SK-N-SH (cell line): ENCODE measurements around the gene SPAG9. TPM values are rescaled to one million over a fixed set of nuclear protein-coding genes. Genes with fewer than 3 reads are reported as not detected.

Experiments
- CTCF ChIA-PET: fragments of 300-600, 350-600 bp; formaldehyde crosslinking; extraction: SDS; loops from one replicate; lab custom pipeline; 2021; lab: Yijun Ruan, JAX
- POLR2A ChIA-PET: fragments of 350-600 bp; sonication (Branson Sonifier 250); formaldehyde crosslinking; extraction: SDS; loops from one replicate; lab custom pipeline; 2020; ENCODE audit warnings: antibody characterized with exemption, inconsistent platforms; lab: Yijun Ruan, JAX
- DNase-seq: peaks from one replicate; pipeline ENCODE4 v3.0.0; 2012
- H2AFZ ChIP-seq: fragments of 200-600 bp; sonication (generic); 2 replicates; pipeline ENCODE4 v1.8.1; 2016; ENCODE audit warnings: antibody characterized with exemption, mild to moderate bottlenecking, low read depth
- H3F3A ChIP-seq: fragments of 200-600 bp; sonication (generic); replicated peaks from 2 replicates; pipeline ENCODE3; 2016; ENCODE audit warnings: antibody characterized with exemption, mild to moderate bottlenecking; ENCODE audit not compliant: insufficient read depth
- H3K27ac ChIP-seq, 2 experiments: fragments of 200-500 bp in 1 of 2; fragments of 200-600 bp in 1 of 2; sonication (Bioruptor generic) in 1 of 2; sonication (generic), shearing (Covaris generic) in 1 of 2; 2 replicates each; pipeline versions ENCODE4 v1.5.1 to v1.6.1; 2014 to 2016; ENCODE audit warnings: low read depth in 2 of 2, inconsistent platforms in 1 of 2, low read length in 1 of 2, mild to moderate bottlenecking in 1 of 2, mixed read lengths in 1 of 2
- H3K27me3 ChIP-seq: fragments of 200-600 bp; sonication (generic), shearing (Covaris generic); 2 replicates; pipeline ENCODE4 v1.6.1; 2016; ENCODE audit warnings: mixed run types; ENCODE audit not compliant: insufficient read depth
- H3K36me3 ChIP-seq, 2 experiments: fragments of 200-500 bp in 1 of 2; fragments of 200-600 bp in 1 of 2; sonication (Bioruptor generic) in 1 of 2; sonication (generic) in 1 of 2; replicated peaks in 1 of 2; 2 replicates each; pipeline versions ENCODE3 to v1.5.1; 2014 to 2016; ENCODE audit warnings: low read length in 1 of 2, mild to moderate bottlenecking in 1 of 2; ENCODE audit not compliant: insufficient read depth in 2 of 2, control insufficient read depth in 1 of 2
- H3K4me1 ChIP-seq, 2 experiments: fragments of 200-500 bp in 1 of 2; fragments of 200-600 bp in 1 of 2; sonication (Bioruptor generic) in 1 of 2; sonication (generic), shearing (Covaris generic) in 1 of 2; 2 replicates each; pipeline versions ENCODE4 v1.5.1 to v1.6.1; 2014 to 2016; ENCODE audit warnings: low read depth in 1 of 2, low read length in 1 of 2, mixed run types in 1 of 2; ENCODE audit not compliant: insufficient read depth in 2 of 2, control insufficient read depth in 1 of 2
- H3K4me2 ChIP-seq: fragments of 200-600 bp; sonication (generic), shearing (Covaris generic); 2 replicates; pipeline ENCODE4 v1.6.1; 2017; ENCODE audit warnings: mixed run types
- H3K4me3 ChIP-seq, 2 experiments: fragments of 200-500 bp in 1 of 2; fragments of 200-600 bp in 1 of 2; sonication (Bioruptor generic) in 1 of 2; sonication (generic), shearing (Covaris generic) in 1 of 2; 2 replicates each; pipeline versions ENCODE4 v1.5.1 to v1.8.1; 2014 to 2016; ENCODE audit warnings: low read depth in 2 of 2, inconsistent platforms in 1 of 2, low read length in 1 of 2, mild to moderate bottlenecking in 1 of 2, mixed read lengths in 1 of 2, moderate library complexity in 1 of 2
- H3K79me2 ChIP-seq: fragments of 200-600 bp; sonication (generic); 2 replicates; pipeline ENCODE4 v1.8.1; 2017; ENCODE audit warnings: mild to moderate bottlenecking; ENCODE audit not compliant: insufficient read depth
- H3K9ac ChIP-seq: fragments of 200-600 bp; sonication (generic); 2 replicates; pipeline ENCODE4 v1.6.1; 2017; ENCODE audit warnings: mixed run types
- H3K9me2 ChIP-seq: fragments of 200-600 bp; sonication (generic); 2 replicates; pipeline ENCODE4 v1.6.1; 2017; ENCODE audit warnings: mixed run types
- H3K9me3 ChIP-seq: fragments of 200-600 bp; sonication (generic); 2 replicates; pipeline ENCODE4 v1.6.1; 2017; ENCODE audit warnings: mixed run types, mild to moderate bottlenecking, moderate library complexity
- H4K20me1 ChIP-seq: fragments of 200-600 bp; sonication (generic); 2 replicates; pipeline ENCODE4 v1.6.1; 2017; ENCODE audit warnings: mild to moderate bottlenecking, mixed run types; ENCODE audit not compliant: insufficient read depth
- CHD2 ChIP-seq: fragments of 150-350 bp; IDR thresholded peaks from 2 replicates; pipeline ENCODE4 v1.6.1; 2018; ENCODE audit warnings: low read length; ENCODE audit not compliant: partially characterized antibody
- EP300 ChIP-seq, 2 experiments: IDR thresholded peaks; 2 replicates each; pipeline versions ENCODE4 v1.4.0 to v1.6.1; 2012; ENCODE audit warnings: borderline replicate concordance in 1 of 2, low read depth in 1 of 2, low read length in 1 of 2
- EZH2phosphoT487 ChIP-seq: fragments of 200-600 bp; sonication (generic); IDR thresholded peaks from 2 replicates; pipeline ENCODE4 v1.6.1; 2017; ENCODE audit warnings: low read depth, mixed run types, mild to moderate bottlenecking, antibody characterized with exemption, moderate library complexity, borderline replicate concordance
- MXI1 ChIP-seq: IDR thresholded peaks from 2 replicates; pipeline ENCODE4 v1.6.1; 2012; ENCODE audit warnings: mild to moderate bottlenecking, low read depth, low read length, improper control_type of control experiment
- NRF1 ChIP-seq: IDR thresholded peaks from 2 replicates; pipeline ENCODE4 v1.6.1; 2012; ENCODE audit warnings: low read depth, mild to moderate bottlenecking, low read length
- RAD21 ChIP-seq: IDR thresholded peaks from 2 replicates; pipeline ENCODE4 v1.6.1; 2012; ENCODE audit warnings: mild to moderate bottlenecking, low read length
- SIN3A ChIP-seq: IDR thresholded peaks from 2 replicates; pipeline ENCODE4 v1.6.1; 2012; ENCODE audit warnings: low read depth, mild to moderate bottlenecking, low read length, moderate library complexity, borderline replicate concordance
- TCF12 ChIP-seq: IDR thresholded peaks from 2 replicates; pipeline ENCODE4 v1.4.0; 2012
- USF1 ChIP-seq: IDR thresholded peaks from 2 replicates; pipeline ENCODE4 v1.4.0; 2012; ENCODE audit warnings: low read depth, borderline replicate concordance
- YY1 ChIP-seq: IDR thresholded peaks from 2 replicates; pipeline ENCODE4 v1.4.0; 2012; ENCODE audit warnings: low read depth, mild to moderate bottlenecking
- ZBTB33 ChIP-seq: IDR thresholded peaks from 2 replicates; pipeline ENCODE4 v1.4.0; 2012; ENCODE audit warnings: low read depth, borderline replicate concordance
- WGBS: methylation state at CpG from one replicate; pipeline ENCODE4 v1.1.6; 2017; ENCODE audit warnings: low lambda C conversion rate; 5-methylcytosine and 5-hydroxymethylcytosine counted together
- polyA plus RNA-seq, 3 experiments: library from polyadenylated mRNA; depleted of rRNA; stranded (reverse); fragments of >200 nt; gene quantifications; 2 replicates each; pipeline ENCODE4 v1.2.3, GENCODE V29; 2012

Gene SPAG9
- polyA plus RNA-seq, 1 of the 3 experiments (the other 2 are of a cell fraction) = 32.1 TPM

- H3K4me1 ChIP-seq = peaks cover 15 to 34% of the 10 kb centered on the region in 2 experiments
- H3K9ac ChIP-seq = no peak overlapping the region
- WGBS = 81% methylated on average over 4 of the region's 4 CpGs
- no peak overlapping the region for H3K27ac ChIP-seq
- H4K20me1 ChIP-seq = no peaks in the 10 kb centered on the region
- H3F3A ChIP-seq = peaks cover 18% of the 10 kb centered on the region
- no peaks in the 10 kb centered on the region for H3K9me3 ChIP-seq
- ChIA-PET CTCF (interaction anchor here (1.3 to 2.9 kb wide), 3 partner anchors 65 to 296 kb away, joined by 3 to 11 read pairs (median 5); no protein-coding TSS in a partner anchor), POLR2A (interaction anchor here (1.0 kb wide), 1 partner anchor 62 kb away, joined by 3 read pairs; the partner anchor contains the start of gene TOB1)
- no peak overlapping the region for H3K4me2 ChIP-seq
- no peak overlapping the region for H3K4me3 ChIP-seq
- no peak for TF ChIP-seq MXI1
- TF ChIP-seq YY1 = no peak
- TF ChIP-seq NRF1 = no peak
- no peak for TF ChIP-seq RAD21
- TF ChIP-seq USF1 = no peak
- no peak for TF ChIP-seq ZBTB33
- no peak for TF ChIP-seq CHD2
- TF ChIP-seq TCF12 = no peak
- no peak for TF ChIP-seq EP300 (IDR thresholded peaks at IDR 0.05; ENCODE audit: borderline replicate concordance in 1 of 2, low read depth in 1 of 2, low read length in 1 of 2)
- no peak for TF ChIP-seq SIN3A
- no peak for TF ChIP-seq EZH2phosphoT487
- no peaks in the 10 kb centered on the region for H3K27me3 ChIP-seq
- no peak overlapping the region for H2AFZ ChIP-seq
- no peak for DNase-seq
- no peaks in the 10 kb centered on the region for H3K79me2 ChIP-seq
- no peaks in the 10 kb centered on the region for H3K36me3 ChIP-seq
- no peaks in the 10 kb centered on the region for H3K9me2 ChIP-seq
Observed at GRCh38 chr17:50928646-50929045, 192.0 kb downstream of the SPAG9 start.

- Histone ChIP-seq H4K20me1 (no peaks in the 10 kb centered on the region), H3K4me3 (no peak overlapping the region), H3F3A (peaks cover 18% of the 10 kb centered on the region), H3K27ac (no peak overlapping the region), H3K36me3 (no peaks in the 10 kb centered on the region), H3K4me2 (no peak overlapping the region), H3K4me1 (peaks cover 22 to 43% of the 10 kb centered on the region in 2 experiments), H3K79me2 (no peaks in the 10 kb centered on the region), H3K27me3 (no peaks in the 10 kb centered on the region), H2AFZ (no peak overlapping the region), H3K9me2 (no peaks in the 10 kb centered on the region), H3K9me3 (no peaks in the 10 kb centered on the region), H3K9ac (no peak overlapping the region)
- ChIA-PET CTCF (interaction anchor here (0.7 to 2.9 kb wide), 8 partner anchors 15 to 226 kb away, joined by 3 to 11 read pairs (median 3); partner anchors contain the start of genes NME1 and TOB1), POLR2A (interaction anchor here (0.7 to 13.7 kb wide), 4 partner anchors 25 to 74 kb away, joined by 3 to 166 read pairs (median 3); partner anchors contain the start of gene TOB1)
- DNase-seq = no peak
- WGBS = 90% methylated on average over 4 of the region's 4 CpGs
- TF ChIP-seq ZBTB33 (no peak), SIN3A (no peak)
Observed at GRCh38 chr17:50927287-50927686, 193.4 kb downstream of the SPAG9 start.
